Vagina (tissue), 2 donors: ENCODE data around the gene NDUFAF7.
A peak's percentile ranks its signal among the peaks of the same experiment; 100 is the strongest.

Experiments
- POLR2A ChIP-seq, 2 donors: fragments of 450-650 bp; IDR thresholded peaks; one replicate each; pipeline ENCODE4 v1.6.1; 2017; ENCODE audit warnings: antibody characterized with exemption in 2 of 2, mild to moderate bottlenecking in 2 of 2, moderate library complexity in 2 of 2
- POLR2AphosphoS5 ChIP-seq, 2 donors: sonication (generic); formaldehyde crosslinking; IDR thresholded peaks; one replicate each; pipeline ENCODE4 v1.9.0; 2017; ENCODE audit warnings: antibody characterized with exemption in 2 of 2, mild to moderate bottlenecking in 2 of 2, low read depth in 1 of 2; ENCODE audit not compliant: insufficient read depth in 1 of 2
- TF ChIP-seq, protein P1 (sequence below), 3 experiments: fragments of 450-650 bp in 2 of 3; fragments of 200-600 bp in 1 of 3; sonication (generic) in 1 of 3; IDR thresholded peaks; one replicate each; pipeline ENCODE4 v1.5.1; 2017 to 2019; ENCODE audit warnings: antibody characterized with exemption in 3 of 3, mild to moderate bottlenecking in 2 of 3, moderate library complexity in 2 of 3

DNA sequence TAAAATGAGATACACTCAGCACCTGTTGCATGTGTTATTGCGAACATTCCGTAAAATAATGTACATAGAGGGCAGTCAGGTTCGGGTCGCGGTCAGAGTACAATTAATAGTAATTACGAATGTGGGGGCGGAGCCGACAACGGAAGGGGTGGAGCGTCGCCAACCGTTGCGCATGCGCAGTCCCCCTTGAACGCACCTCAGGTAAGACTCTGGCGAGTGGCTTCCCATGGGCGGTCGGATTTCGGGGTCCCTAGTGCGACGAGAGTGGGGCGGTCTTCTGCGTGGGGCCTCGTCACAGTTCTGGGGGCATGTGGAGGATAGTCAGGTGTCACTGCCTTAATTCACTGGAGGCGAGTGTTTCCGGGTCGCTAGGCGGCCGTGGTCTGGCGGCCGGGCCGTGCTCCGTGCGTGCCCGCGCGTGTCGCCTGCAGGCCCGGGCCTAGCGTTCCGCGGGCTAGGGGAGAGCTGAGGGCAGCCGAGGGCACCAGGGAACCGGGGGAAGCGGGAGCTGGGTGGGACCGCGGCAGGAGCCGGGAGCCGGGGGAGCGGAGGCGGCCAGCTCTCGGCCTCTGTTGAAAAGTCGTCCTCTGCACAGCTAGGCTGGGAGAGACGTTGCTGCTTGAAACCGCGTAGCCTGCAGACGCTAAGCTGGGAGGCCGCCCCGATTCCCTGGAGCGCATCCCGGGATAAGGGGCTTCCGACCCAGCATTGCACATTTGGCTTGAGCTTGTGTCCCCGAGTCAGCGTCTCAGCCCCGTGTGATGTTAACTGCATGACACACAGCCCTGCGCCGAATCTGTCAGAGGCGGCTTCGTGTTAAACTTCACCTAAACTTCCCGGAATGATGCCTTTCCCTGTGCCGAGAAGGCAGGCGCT is 34.9 kb upstream of the NDUFAF7 start, which contains the start of gene CEBPZOS:
- TF ChIP-seq, protein P1, sequence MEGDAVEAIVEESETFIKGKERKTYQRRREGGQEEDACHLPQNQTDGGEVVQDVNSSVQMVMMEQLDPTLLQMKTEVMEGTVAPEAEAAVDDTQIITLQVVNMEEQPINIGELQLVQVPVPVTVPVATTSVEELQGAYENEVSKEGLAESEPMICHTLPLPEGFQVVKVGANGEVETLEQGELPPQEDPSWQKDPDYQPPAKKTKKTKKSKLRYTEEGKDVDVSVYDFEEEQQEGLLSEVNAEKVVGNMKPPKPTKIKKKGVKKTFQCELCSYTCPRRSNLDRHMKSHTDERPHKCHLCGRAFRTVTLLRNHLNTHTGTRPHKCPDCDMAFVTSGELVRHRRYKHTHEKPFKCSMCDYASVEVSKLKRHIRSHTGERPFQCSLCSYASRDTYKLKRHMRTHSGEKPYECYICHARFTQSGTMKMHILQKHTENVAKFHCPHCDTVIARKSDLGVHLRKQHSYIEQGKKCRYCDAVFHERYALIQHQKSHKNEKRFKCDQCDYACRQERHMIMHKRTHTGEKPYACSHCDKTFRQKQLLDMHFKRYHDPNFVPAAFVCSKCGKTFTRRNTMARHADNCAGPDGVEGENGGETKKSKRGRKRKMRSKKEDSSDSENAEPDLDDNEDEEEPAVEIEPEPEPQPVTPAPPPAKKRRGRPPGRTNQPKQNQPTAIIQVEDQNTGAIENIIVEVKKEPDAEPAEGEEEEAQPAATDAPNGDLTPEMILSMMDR (IDR thresholded peaks at IDR 0.05), result no peak
- TF ChIP-seq POLR2A (IDR thresholded peaks at IDR 0.05) (peak in 1 of 2 donors; percentile 80), POLR2AphosphoS5 (IDR thresholded peaks at IDR 0.05; ENCODE audit: insufficient read depth in 1 of 2, low read depth in 1 of 2) (peak; percentile 70 to 94)
